Esophagus muscularis mucosa (tissue), 4 donors: ENCODE results near the gene GFRA1. TPM values are rescaled to one million over a fixed set of nuclear protein-coding genes. Genes with fewer than 3 reads are reported as not detected.

Experiments
- DNase-seq: peaks from one replicate; pipeline ENCODE4 v3.0.0-alpha.2; 2017; ENCODE audit errors: extremely low spot score
- H3K27ac ChIP-seq, 4 donors: fragments of 200-600 bp; sonication (generic); replicated peaks in 1 of 4; 1 replicate in 3 of 4; 2 replicates in 1 of 4; pipeline ENCODE4 v1.5.1; 2016 to 2019; ENCODE audit warnings: mild to moderate bottlenecking in 1 of 4
- H3K27me3 ChIP-seq, 4 donors: fragments of 200-600 bp; sonication (generic); one replicate each; pipeline versions ENCODE4 v1.5.1 to v1.6.0; 2016 to 2019
- H3K36me3 ChIP-seq, 4 donors: fragments of 200-600 bp; sonication (generic); one replicate each; pipeline ENCODE4 v1.5.1; 2016 to 2019
- H3K4me1 ChIP-seq, 4 donors: fragments of 200-600 bp; sonication (generic); one replicate each; pipeline ENCODE4 v1.5.1; 2016 to 2019
- H3K4me3 ChIP-seq, 4 donors: fragments of 200-600 bp; sonication (generic); 1 replicate in 2 of 4; 2 replicates in 2 of 4; pipeline ENCODE4 v1.5.1; 2016 to 2019; ENCODE audit warnings: mild to moderate bottlenecking in 4 of 4, moderate library complexity in 1 of 4
- H3K9me3 ChIP-seq, 4 donors: fragments of 200-600 bp; sonication (generic); 1 replicate in 3 of 4; 2 replicates in 1 of 4; pipeline ENCODE4 v1.5.1; 2016 to 2019
- EP300 ChIP-seq: sonication (generic); formaldehyde crosslinking; IDR thresholded peaks from one replicate; pipeline ENCODE4 v1.6.1; 2017; ENCODE audit warnings: antibody characterized with exemption
- POLR2A ChIP-seq: fragments of 450-650 bp; IDR thresholded peaks from one replicate; pipeline ENCODE4 v1.6.1; 2017; ENCODE audit warnings: antibody characterized with exemption, moderate library complexity, mild to moderate bottlenecking, low read depth
- POLR2AphosphoS5 ChIP-seq, 2 donors: sonication (generic); formaldehyde crosslinking; IDR thresholded peaks; one replicate each; pipeline ENCODE4 v1.6.1; 2017; ENCODE audit warnings: antibody characterized with exemption in 2 of 2
- WGBS: methylation state at CpG from one replicate; pipeline ENCODE4 v1.1.5; 2018; 5-methylcytosine and 5-hydroxymethylcytosine counted together
- intact Hi-C: fragments of 100-400 bp; cut with DNase I; formaldehyde crosslinking; loops from one replicate; pipeline ENCODE4 v1.15.1; 2023
- total RNA-seq, 4 donors: library from RNA; depleted of rRNA; stranded (reverse); fragments of >200 nt; gene quantifications; one replicate each; pipeline versions ENCODE4 v1.1.0 to v1.2.1, GENCODE V29; 2016
- TF ChIP-seq, protein P1 (sequence below), 3 experiments: fragments of 200-600 bp in 2 of 3; fragments of 450-650 bp in 1 of 3; sonication (generic) in 2 of 3; IDR thresholded peaks; one replicate each; pipeline ENCODE4 v1.5.1; 2017 to 2019; ENCODE audit warnings: antibody characterized with exemption in 3 of 3, mild to moderate bottlenecking in 2 of 3, moderate library complexity in 1 of 3

GFRA1 gene
- total RNA-seq, 4 donors from 2014 or later, result 44.0 to 73.4 (median 64.5) TPM

DNA sequence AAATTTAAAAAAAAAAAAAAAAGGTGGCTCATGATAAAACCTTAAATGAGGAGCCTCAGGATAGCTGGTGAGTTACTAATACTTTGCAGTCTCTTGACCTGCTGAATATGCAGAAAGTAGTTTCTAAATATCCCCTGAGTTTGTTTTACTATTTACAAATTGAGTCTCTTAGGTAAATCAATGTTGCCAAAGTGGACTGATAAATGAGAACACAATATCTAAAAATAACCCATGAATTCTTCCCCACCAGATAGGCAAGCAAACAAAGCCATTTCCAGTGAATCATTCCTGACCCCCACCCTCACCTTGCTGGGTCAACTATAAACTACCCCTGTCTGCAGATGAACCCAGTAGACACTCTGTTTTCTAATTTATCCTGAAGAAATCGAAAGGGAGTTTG is 78.9 kb downstream of the GFRA1 start:
- no peak overlapping the region for H3K4me3 ChIP-seq
- no peak for DNase-seq
- no peak for TF ChIP-seq EP300
- TF ChIP-seq POLR2AphosphoS5 (IDR thresholded peaks at IDR 0.05), result no peak
- TF ChIP-seq, protein P1, sequence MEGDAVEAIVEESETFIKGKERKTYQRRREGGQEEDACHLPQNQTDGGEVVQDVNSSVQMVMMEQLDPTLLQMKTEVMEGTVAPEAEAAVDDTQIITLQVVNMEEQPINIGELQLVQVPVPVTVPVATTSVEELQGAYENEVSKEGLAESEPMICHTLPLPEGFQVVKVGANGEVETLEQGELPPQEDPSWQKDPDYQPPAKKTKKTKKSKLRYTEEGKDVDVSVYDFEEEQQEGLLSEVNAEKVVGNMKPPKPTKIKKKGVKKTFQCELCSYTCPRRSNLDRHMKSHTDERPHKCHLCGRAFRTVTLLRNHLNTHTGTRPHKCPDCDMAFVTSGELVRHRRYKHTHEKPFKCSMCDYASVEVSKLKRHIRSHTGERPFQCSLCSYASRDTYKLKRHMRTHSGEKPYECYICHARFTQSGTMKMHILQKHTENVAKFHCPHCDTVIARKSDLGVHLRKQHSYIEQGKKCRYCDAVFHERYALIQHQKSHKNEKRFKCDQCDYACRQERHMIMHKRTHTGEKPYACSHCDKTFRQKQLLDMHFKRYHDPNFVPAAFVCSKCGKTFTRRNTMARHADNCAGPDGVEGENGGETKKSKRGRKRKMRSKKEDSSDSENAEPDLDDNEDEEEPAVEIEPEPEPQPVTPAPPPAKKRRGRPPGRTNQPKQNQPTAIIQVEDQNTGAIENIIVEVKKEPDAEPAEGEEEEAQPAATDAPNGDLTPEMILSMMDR (IDR thresholded peaks at IDR 0.05), result no peak
- TF ChIP-seq POLR2A, result no peak
- H3K27ac ChIP-seq, result no peak overlapping the region
- WGBS, result 86% methylated on average over 1 of the region's 1 CpG
- peaks cover 0 to 12% (median 10%) of the 10 kb centered on the region in 4 donors for H3K9me3 ChIP-seq
- intact Hi-C loops, result no loop called here
- H3K36me3 ChIP-seq, result no peaks in the 10 kb centered on the region
- H3K4me1 ChIP-seq, result no peaks in the 10 kb centered on the region
- no peaks in the 10 kb centered on the region for H3K27me3 ChIP-seq

- H3K36me3 ChIP-seq, result no peaks in the 10 kb centered on the region
- no peak for TF ChIP-seq POLR2A
- TF ChIP-seq, protein P1 (IDR thresholded peaks at IDR 0.05), result no peak
- no peak for TF ChIP-seq POLR2AphosphoS5 (IDR thresholded peaks at IDR 0.05)
- TF ChIP-seq EP300, result no peak
- H3K4me1 ChIP-seq, result no peaks in the 10 kb centered on the region
- H3K27me3 ChIP-seq, result no peaks in the 10 kb centered on the region
- peaks cover 0 to 11% (median 7%) of the 10 kb centered on the region in 4 donors for H3K9me3 ChIP-seq
- no peak for DNase-seq
- WGBS, result 85% methylated on average over 2 of the region's 2 CpGs
- H3K27ac ChIP-seq, result no peak overlapping the region
- H3K4me3 ChIP-seq, result no peak overlapping the region
- intact Hi-C loops, result no loop called here
These were observed 82.1 kb downstream of the GFRA1 start for GRCh38 chr10:116190883-116191282.

DNA sequence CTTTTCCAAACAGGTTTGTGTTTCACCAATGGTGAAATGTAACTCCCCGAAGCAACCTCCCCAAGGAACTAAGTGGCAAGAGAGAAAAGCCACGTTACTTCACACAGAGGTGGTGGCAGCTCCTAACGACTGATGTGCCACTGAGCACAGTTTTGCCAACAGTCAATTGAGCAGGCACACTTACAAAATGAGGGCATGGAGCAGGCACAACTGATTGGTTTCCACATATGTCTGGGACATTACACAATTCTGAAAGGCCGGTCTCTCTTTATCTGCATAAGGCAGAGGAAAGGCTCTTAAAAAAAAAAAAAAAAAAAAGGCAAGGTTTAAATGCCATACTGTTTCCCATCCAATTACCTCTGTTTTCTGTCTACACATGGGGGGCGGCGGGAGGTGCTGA is 86.7 kb downstream of the GFRA1 start:
- Histone ChIP-seq H3K36me3 (no peaks in the 10 kb centered on the region), H3K4me3 (no peak overlapping the region), H3K4me1 (no peaks in the 10 kb centered on the region), H3K9me3 (no peaks in the 10 kb centered on the region), H3K27me3 (no peaks in the 10 kb centered on the region), H3K27ac (no peak overlapping the region)
- TF ChIP-seq, protein P1 (IDR thresholded peaks at IDR 0.05), result no peak
- TF ChIP-seq POLR2A, result no peak
- TF ChIP-seq EP300, result no peak
- TF ChIP-seq POLR2AphosphoS5 (IDR thresholded peaks at IDR 0.05), result no peak
- 78% methylated on average over 4 of the region's 6 CpGs for WGBS
- no peak for DNase-seq
- intact Hi-C loops, result no loop called here

DNA sequence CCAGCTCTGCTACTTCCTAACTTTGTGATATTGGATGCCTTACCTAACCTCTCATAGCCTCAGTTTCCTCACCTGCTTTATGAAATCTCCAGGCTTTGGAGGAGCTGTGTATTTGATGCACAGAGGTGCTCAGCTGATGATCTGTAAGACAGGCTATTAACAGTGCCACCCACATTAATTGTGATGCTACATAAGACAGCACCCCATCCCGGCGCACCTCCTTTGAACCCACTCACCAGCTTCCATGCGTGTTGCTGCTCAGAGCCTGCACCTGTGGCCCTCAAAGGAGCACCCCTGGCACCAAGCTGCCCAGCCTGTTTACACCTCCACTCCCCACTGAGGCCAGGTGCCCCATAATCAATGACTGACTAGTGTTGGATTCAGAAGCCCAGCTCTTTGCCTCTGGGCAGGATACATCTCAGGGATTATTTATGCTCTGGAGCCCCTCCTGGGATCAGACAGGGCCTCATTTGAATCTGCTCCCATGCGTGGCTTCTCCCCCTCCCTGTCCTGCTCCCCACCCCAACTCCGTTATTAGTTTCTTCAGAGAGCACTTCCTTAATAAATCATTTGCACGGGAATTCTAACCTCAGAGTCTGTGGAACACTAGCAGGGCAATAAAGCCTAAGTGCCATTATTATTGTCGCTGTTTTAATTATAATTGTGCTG is 87.7 kb downstream of the GFRA1 start:
- Histone ChIP-seq H3K4me1 (no peaks in the 10 kb centered on the region), H3K27me3 (no peaks in the 10 kb centered on the region), H3K36me3 (no peaks in the 10 kb centered on the region), H3K27ac (no peak overlapping the region), H3K9me3 (no peaks in the 10 kb centered on the region), H3K4me3 (no peak overlapping the region)
- TF ChIP-seq POLR2AphosphoS5 (IDR thresholded peaks at IDR 0.05) (no peak), POLR2A (no peak), EP300 (no peak)
- TF ChIP-seq, protein P1 (IDR thresholded peaks at IDR 0.05), result no peak
- no peak for DNase-seq
- intact Hi-C loops, result no loop called here
- 83% methylated on average over 7 of the region's 7 CpGs for WGBS

DNA sequence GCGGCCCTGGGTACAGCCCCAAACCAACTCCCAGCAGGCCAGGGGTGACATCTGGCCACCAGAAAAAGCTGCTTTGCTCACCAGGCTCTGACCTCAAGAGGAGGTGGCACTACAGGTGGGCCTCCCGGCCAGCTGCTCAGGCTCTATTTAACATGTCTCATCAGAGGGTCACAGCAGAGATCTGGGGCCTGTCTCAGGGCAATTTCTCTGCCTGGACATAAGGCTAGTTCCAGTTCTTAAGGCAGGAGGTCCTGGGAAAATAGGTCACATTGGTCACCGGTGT is 88.6 kb downstream of the GFRA1 start:
- intact Hi-C loops, result no loop called here
- Histone ChIP-seq H3K4me3 (no peak overlapping the region), H3K27me3 (no peaks in the 10 kb centered on the region), H3K4me1 (no peaks in the 10 kb centered on the region), H3K36me3 (no peaks in the 10 kb centered on the region), H3K9me3 (no peaks in the 10 kb centered on the region), H3K27ac (no peak overlapping the region)
- DNase-seq, result no peak
- WGBS, result no CpG with 5 or more reads among the region's 3 CpGs
- TF ChIP-seq POLR2A (no peak), POLR2AphosphoS5 (IDR thresholded peaks at IDR 0.05) (no peak), EP300 (no peak)
- TF ChIP-seq, protein P1 (IDR thresholded peaks at IDR 0.05), result no peak
